Cardiac muscle cell (in vitro differentiated cells and primary cell): ENCODE measurements around the gene ANXA9. TPM values are rescaled to one million over a fixed set of nuclear protein-coding genes. Genes with fewer than 3 reads are reported as not detected.

Experiments
- DNase-seq, 2 donors: peaks; one replicate each; pipeline versions ENCODE4 v3.0.0 to v3.0.0-alpha.2; 2010 to 2017; ENCODE audit warnings: low read depth in 1 of 2, low spot score in 1 of 2
- H3K27ac ChIP-seq: fragments of 200-600 bp; sonication (generic); 2 replicates; pipeline ENCODE4 v1.5.1; 2016
- H3K27me3 ChIP-seq: fragments of 200-600 bp; sonication (generic); 2 replicates; pipeline ENCODE4 v1.6.0; 2016; ENCODE audit warnings: control low read depth
- H3K36me3 ChIP-seq: fragments of 200-600 bp; sonication (generic); 2 replicates; pipeline ENCODE4 v1.5.1; 2016; ENCODE audit warnings: control low read depth
- H3K4me1 ChIP-seq: fragments of 200-600 bp; sonication (generic); 2 replicates; pipeline ENCODE4 v1.8.1; 2017; ENCODE audit warnings: low read depth, mild to moderate bottlenecking, mixed run types
- H3K4me3 ChIP-seq: fragments of 200-600 bp; sonication (generic); 2 replicates; pipeline ENCODE4 v1.5.1; 2016; ENCODE audit warnings: mild to moderate bottlenecking
- H3K9me3 ChIP-seq: fragments of 200-600 bp; sonication (generic); 2 replicates; pipeline ENCODE4 v1.5.1; 2017; ENCODE audit warnings: low read depth, mild to moderate bottlenecking, control low read depth
- CTCF ChIP-seq: IDR thresholded peaks from 2 replicates; pipeline ENCODE4 v1.5.1; 2012; ENCODE audit warnings: low read depth, mild to moderate bottlenecking, low read length
- polyA plus RNA-seq: library from polyadenylated mRNA; unstranded; fragments of >200 nt; fragmentation: Nextera tagmentation; extraction: Ambion mirVana; gene quantifications from 2 replicates; pipeline ENCODE4 v1.2.1, GENCODE V29; 2016
- total RNA-seq: library from RNA; depleted of rRNA; stranded (reverse); fragments of >200 nt; gene quantifications from 2 replicates; pipeline ENCODE4 v1.2.3, GENCODE V29; 2016

Gene ANXA9, protein sequence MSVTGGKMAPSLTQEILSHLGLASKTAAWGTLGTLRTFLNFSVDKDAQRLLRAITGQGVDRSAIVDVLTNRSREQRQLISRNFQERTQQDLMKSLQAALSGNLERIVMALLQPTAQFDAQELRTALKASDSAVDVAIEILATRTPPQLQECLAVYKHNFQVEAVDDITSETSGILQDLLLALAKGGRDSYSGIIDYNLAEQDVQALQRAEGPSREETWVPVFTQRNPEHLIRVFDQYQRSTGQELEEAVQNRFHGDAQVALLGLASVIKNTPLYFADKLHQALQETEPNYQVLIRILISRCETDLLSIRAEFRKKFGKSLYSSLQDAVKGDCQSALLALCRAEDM
- 0.21 and 1.7 TPM in 2 replicates for total RNA-seq
- polyA plus RNA-seq, result 1.4 and 2.0 TPM in 2 replicates

DNA sequence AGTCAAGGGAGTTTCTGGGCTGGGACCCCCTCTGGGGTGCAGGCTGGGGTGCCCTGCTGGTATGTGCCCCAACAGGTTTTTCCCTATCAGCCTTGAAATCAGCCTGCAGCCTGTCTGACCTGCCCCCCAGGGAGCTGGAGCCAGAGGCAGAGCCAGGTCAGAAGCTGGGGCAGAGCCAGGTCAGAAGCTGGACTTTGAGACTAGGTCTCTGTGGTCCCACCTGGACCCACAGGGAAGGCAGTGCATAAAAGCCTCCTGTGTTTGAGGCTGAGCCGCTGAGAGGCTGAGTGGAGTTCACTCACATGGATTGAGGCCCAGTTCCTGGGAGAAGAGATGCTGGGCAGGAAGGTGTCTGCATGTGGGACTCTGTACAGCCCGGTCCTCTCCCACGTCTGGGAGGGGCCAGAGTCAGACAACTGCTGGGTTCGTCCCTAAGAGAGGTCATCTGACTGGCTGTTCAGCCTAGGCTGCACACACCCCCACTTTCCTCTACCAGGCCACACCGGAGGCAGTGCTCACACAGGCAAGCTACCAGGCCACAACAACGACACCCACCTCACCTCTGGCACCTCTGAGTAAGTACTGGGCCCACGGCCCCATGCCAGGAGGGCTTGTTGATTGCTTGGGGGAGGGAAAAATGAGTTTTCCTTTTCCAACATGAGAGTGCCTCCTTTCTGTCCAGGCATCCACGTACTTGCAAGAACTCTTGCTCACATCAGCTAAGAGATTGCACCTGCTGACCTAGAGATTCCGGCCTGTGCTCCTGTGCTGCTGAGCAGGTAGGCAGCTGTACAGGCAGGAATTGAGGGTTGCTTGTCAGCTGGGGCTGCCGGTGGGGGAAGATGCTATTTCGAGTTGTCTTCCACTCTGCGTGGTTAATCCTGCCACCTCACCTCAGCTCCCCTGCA lies at the start of gene ANXA9:
Gene ANXA9 (plus strand): TSS at position 488 of the 908 bp plus-strand sequence. CDS start 814 bp downstream, outside the sequence.
- Histone ChIP-seq H3K27me3 (no peaks in the 10 kb centered on the region), H3K4me3 (no peak within 1 kb of the TSS), H3K4me1 (peaks cover 18% of the 10 kb centered on the region), H3K9me3 (no peaks in the 10 kb centered on the region), H3K36me3 (no peaks in the 10 kb centered on the region), H3K27ac (peak within 1 kb of the TSS; percentile 13)
- no peak for TF ChIP-seq CTCF
- DNase-seq, result no peak

DNA sequence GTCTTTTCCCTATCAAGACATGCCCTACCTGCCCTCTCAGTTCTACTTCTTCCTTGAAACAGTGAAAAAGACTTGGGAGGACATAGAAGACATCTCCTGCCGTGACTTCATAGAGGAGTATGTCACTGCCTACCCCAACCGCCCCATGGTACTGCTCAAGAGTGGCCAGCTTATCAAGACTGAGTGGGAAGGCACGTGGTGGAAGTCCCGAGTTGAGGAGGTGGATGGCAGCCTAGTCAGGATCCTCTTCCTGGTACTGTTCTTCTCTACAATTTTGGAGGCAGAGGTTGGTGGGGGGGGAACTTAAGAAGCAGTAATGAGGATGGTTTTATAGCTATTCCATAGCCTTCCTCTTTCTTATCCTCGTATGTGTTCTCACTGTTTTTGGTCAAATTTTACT lies 37.2 kb upstream of the ANXA9 start:
- Histone ChIP-seq H3K27me3 (no peaks in the 10 kb centered on the region), H3K27ac (no peak overlapping the region), H3K36me3 (peaks cover 74% of the 10 kb centered on the region), H3K4me3 (no peak overlapping the region), H3K4me1 (no peaks in the 10 kb centered on the region), H3K9me3 (no peaks in the 10 kb centered on the region)
- no peak for TF ChIP-seq CTCF
- no peak for DNase-seq

DNA sequence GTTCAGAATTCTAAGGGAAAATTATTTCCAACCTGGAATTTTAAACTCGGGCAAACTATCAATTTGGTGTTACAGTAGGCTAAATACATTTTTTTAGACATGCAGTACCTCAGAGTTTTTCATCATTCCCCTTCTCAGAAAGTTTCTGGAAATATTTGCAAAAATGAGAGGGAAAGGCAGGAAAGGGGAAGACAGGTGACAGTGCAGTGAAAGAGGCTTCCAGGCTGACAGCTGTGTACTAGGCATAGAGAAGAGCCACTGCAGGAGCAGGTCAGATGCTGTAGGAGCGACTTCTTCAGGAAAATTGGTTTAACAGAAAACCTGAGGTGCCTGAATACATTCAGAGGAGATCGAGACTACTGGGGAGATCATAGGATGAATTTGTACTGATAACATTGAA lies 27.4 kb upstream of the ANXA9 start:
- TF ChIP-seq CTCF, result no peak
- H3K36me3 ChIP-seq, result peaks cover 67% of the 10 kb centered on the region
- H3K27me3 ChIP-seq, result no peaks in the 10 kb centered on the region
- peak overlapping the region; percentile 14 for H3K27ac ChIP-seq
- H3K4me3 ChIP-seq, result no peak overlapping the region
- no peak for DNase-seq
- H3K9me3 ChIP-seq, result no peaks in the 10 kb centered on the region
- H3K4me1 ChIP-seq, result no peaks in the 10 kb centered on the region

DNA sequence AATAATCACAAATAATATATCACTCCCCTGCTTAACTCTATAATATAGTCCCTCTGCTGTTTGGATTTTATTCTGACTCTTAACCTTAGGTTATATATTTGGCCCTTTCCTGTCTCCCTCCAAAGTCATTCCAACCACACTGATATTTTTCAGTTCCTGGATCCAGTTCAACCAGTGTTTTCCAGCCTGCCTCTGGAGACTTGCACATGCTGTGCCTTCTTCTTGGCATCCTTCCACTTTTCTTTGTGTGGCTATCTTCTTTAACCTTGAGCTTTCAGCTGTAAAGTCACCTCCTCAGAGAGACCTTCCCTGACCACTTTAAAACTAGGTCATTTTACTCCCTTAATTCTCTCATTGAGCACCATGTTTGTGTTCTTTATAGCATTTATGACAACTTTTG lies 26.8 kb upstream of the ANXA9 start:
- TF ChIP-seq CTCF, result no peak
- H3K4me3 ChIP-seq, result no peak overlapping the region
- peak overlapping the region; percentile 14 for H3K27ac ChIP-seq
- H3K36me3 ChIP-seq, result peaks cover 67% of the 10 kb centered on the region
- no peaks in the 10 kb centered on the region for H3K4me1 ChIP-seq
- H3K9me3 ChIP-seq, result no peaks in the 10 kb centered on the region
- no peak for DNase-seq
- no peaks in the 10 kb centered on the region for H3K27me3 ChIP-seq

DNA sequence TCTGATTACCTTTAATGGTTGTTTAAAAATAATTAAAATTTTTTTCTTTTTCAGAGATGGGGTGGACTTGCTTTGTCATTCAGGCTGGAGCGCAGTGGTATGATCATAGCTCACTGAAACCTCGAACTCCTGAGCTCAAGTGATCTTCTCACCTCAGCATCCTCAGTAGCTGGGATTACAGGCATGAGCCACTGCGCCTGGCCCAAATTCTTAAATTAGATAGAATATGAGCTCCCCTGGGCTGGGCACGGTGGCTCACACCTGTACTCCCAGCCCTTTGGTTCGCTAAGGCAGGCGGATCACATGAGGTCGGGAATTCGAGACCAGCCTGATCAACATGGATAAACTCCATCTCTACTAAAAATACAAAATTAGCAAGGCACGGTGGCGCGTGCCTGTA lies 24.4 kb upstream of the ANXA9 start:
- no peak for DNase-seq
- H3K9me3 ChIP-seq, result no peaks in the 10 kb centered on the region
- peaks cover 5% of the 10 kb centered on the region for H3K4me1 ChIP-seq
- H3K27me3 ChIP-seq, result no peaks in the 10 kb centered on the region
- H3K4me3 ChIP-seq, result no peak overlapping the region
- H3K36me3 ChIP-seq, result peaks cover 51% of the 10 kb centered on the region
- no peak for TF ChIP-seq CTCF
- H3K27ac ChIP-seq, result no peak overlapping the region
